ENCODE results near the gene HP1BP3.

HP1BP3 gene

DNA sequence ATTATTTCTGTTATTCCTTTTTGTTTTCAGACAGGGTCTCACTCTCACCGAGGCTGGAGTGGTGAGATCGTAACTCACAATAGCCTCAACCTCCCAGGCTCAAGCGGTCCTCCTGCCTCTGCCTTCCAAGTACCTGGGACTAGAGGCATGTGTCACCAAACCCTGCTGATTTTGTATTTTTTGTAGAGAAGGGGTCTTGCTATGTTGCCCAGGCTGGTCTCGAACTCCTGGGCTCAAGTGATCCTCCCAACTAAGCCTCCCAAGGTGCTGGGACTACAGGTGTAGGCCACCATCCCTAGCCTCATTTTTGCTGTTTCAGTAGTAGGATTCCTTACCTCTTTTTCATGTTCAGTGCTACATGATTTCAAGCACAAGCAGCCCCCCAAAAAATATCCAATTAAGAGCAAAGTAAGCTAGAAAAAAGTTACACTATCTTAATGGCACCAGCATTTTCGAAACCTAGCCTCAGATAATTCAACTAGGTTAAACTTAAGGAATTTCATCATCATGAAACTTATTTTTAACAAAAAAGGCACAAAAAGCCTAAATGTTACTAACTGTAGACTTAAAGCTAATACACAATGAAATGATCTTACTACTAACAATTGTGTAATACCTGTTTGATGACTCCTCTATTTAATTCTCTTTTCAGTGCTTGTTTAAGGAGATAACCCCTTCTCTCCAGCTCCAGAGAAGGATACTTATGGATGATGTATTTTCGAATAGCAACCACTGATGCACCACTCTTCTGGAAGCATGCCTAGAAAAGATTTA is 16.6 kb downstream of the HP1BP3 start:
- no peak for DNase-seq (ENCODE audit: low read depth)

DNA sequence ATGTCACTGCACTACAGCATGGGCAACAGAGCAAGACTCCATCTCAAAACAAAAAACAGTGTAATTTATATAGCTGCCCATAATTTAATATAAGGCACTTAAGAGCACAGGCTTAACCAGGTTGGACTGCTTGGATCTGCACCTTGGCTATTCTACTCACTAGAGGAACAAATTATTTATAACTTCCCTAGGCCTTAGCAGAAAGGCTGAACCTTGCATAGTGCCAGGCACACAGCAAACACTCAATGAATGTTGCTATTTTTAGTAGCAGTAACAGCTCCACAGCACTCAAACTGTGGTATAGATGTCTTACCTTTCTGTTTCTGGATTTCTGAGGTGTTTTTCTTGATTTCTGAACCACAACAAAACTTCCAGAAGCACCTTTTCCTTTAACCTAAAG is 19.8 kb downstream of the HP1BP3 start:
- no peak for DNase-seq (ENCODE audit: low read depth)

DNA sequence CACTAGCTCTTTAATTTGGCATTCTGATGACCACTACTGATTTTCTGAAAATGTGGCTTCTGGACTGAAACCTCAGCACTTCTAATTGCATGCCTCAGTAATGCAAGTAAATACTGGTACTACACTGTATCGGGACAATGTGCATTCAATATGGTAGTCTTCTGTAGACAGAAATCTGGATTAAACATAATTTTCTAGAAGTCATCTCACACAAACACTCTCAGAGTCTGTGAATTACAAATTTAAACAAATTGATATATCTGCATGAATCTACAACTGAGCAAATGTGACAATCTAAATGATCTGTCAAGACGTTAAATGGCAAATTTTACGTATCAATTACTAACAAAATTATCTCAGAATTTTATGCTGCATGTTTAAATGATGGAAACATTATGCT is 23.7 kb downstream of the HP1BP3 start:
- DNase-seq (ENCODE audit: low read depth): no peak

DNA sequence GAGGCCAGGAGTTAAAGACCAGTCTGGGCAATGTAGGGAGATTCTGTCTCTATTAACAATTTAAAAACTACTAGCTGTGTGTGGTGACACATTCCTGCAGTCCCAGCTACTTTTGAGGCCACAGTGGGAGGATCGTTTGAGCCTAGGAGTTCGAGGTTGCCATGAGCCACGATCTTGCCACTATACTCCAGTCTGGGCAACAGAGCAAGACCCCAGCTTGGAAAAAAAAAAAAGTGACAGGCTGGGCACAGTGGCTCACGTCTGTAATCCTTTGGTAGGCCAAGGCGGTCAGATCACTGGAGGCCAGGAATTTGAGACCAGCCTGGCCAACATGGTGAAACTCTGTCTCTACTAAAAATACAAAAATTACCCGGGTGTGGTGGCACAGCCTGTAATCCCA is 26.8 kb downstream of the HP1BP3 start:
- DNase-seq (ENCODE audit: low read depth): no peak

DNA sequence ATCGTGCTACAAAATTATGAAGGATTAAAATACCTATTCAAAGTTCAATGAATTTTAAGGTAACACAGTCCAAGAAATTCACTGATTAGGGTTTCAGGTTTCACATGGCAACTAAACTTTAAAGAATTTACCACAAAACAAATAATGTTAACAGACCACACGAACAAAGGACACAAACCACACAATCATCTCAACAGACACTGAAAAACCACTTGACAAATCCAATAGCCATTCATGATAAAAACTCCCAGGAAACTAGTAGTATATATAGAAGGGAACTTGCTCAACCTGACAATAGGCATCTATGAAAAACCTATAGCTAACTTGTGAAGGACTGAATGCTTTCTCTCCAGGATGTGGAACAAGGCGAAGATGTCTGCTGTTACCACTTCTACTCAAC is 33.5 kb downstream of the HP1BP3 start:
- no peak for DNase-seq (ENCODE audit: low read depth)

DNA sequence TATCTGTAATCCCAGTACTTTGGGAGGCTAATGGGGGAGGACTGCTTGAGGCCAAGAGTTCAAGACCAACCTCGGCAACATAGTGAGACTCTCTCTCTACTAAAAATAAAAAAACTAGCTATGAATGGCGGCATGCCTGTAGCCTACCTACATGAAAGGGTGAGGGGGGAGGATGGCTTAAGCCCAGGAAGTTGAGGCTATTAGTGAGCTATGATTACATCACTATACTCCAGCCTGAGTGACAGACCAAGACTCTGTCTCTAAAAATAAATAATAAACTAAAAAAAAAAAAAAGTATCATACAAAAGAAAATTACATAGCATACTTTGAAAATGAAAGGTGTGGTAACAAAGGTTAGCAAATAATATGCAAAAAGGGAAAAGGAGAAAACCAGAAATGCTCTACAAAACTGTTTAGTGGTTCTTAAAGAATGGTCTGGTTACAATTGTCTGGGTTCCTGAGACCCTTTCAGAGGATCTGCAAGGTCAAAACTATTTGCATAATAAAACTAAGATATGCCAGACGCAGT is 35.6 kb downstream of the HP1BP3 start:
- DNase-seq (ENCODE audit: low read depth): no peak

DNA sequence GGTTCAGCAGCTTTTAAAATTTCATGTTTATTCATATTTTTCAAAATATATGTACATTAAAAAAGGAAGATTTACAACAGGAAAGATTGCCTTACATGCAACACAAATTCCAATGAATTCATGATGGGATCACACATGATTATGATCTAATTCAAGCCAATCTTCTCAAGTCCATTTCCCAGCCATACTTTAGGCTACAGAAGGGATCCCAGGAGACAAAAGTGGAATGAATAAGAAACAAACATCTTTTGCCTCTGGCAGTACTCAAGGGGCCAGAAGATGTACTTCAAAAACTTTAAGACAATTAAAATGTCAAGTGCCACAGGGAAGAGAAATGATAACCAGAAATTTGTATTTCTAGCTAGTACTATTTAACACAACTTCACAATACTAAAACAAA is 44.4 kb downstream of the HP1BP3 start:
- no peak for DNase-seq (ENCODE audit: low read depth)

DNA sequence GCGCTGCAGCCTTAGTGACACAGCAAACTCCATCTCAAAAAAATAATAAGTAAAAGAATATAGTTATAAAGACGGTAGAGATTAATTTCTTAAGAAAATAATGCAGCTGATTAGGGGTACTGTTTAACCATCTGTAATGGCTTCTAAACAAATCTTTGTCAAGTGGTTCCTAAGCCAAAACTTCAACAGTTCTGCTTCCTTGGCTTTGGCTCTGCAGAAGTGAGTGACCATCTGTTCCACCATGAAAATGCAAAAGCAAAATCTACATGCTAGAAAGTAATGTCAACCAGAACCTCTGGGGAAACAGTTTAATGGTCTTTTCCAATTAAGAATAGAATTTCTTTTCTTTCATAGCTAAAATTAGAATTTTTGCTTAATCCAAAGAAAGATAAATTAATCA is 46.3 kb downstream of the HP1BP3 start:
- DNase-seq (ENCODE audit: low read depth): no peak

DNA sequence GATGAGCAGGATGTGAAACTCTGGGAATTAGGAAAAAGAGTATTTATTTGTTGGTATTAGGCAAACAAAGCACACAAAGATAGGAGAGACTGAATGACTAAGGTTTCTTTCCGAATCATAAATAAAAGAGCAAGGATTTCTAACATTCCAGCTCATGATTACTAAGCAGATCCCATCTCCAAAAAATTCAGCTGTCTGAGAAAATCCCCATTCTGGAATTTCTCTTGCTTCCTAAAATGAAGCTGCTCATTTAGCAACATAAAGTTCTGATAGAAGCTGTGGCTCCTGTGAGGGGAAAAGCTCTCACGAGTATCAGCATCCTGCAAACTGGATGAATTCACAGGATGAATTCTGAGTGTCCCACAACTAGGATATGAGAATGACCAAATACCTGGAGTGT is 47.9 kb downstream of the HP1BP3 start:
- DNase-seq (ENCODE audit: low read depth): no peak

DNA sequence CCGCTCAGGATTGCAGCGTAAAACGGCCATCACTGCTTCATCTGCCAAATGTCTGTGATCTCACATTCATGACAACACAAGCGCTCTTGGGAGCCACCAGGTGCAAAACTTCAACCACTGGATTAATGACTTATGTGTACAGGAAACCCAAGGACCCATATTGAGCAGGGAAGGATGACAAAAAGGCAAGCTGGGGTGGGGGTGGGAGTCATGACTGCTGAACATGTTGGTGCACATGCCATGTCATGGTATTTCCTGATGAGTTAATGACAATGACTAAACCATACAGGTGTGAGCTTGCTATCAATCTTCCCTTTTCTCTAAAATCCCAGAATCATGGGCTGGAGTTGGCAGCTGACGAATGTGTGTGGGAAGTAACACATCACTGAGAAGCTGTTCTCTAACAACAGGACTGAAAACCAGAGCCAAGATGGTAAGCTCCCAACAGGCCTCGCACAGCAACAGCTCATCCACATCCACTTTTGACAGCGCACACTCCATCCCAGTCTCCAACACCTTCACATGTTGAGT is 51.5 kb downstream of the HP1BP3 start:
- no peak for DNase-seq (ENCODE audit: low read depth)

DNA sequence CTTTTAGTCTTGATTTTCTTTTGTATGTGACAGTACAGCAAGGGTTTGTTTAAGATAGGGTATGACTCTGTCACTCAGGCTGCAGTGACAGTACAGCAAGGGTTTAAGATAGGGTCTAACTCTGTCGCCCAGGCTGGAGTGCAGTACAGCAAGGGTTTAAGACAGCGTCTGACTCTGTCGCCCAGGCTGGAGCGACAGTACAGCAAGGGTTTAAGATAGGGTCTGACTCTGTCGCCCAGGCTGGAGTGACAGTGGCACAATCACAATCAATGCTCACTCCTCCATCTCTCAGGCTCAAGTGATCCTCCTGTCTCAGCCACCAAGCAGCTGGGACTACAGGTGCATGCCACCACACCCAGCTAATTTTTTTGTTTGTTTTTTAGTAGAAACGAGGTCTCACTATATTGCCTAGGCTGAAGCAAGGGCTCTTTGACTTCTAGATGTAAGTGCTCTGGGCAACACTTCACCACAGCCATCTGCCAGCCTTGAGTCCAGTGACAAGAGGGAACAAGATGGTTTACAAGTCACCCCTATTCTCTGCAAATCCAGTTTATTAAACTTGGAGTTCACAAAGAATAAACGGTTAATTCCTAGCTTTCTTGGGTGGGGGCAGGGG is 53.6 kb downstream of the HP1BP3 start:
- no peak for DNase-seq (ENCODE audit: low read depth)

DNA sequence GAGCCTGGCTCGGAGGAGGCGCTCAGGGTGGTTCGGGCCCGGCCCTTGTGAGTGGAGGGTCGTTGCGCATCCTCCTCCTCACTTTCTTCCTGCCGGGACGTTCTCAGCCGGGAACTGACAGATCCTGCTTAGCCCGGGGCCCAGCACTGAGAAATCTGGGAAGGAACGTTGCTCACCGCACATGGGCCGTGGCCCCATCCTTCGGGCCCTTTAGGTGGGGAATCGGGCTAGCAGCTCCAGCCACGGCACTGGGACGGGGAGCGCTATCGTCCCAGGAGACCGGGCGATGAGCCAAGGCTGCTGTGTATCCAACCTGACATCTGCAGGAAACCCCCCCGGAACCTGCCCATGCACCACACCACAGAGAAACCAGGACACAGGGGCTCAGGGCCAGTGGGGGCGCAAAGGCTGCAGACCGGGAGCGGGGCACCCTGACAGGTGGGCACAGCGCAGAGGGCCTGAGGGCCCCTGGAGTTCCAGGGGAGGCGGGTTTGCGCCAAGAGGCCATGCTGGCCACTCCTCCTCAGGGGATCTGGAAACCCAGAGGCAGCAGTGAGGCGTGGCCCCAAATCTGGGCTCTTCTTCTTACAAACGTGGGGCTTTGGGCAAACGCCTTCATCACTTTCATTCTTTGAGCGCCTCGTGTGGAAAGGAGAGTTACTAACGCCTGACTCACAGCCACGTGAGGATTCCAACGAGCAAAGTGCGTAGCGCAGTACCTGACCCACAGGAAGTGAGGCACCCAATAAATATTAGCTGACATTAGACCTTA is 54.3 kb downstream of the HP1BP3 start, which contains the start of gene SH2D5:
SH2D5 (minus strand) TSS at position 116 of the 772 bp plus-strand sequence. CDS start 4,659 bp downstream, outside the sequence.
- DNase-seq (ENCODE audit: low read depth): peak; percentile 56

DNA sequence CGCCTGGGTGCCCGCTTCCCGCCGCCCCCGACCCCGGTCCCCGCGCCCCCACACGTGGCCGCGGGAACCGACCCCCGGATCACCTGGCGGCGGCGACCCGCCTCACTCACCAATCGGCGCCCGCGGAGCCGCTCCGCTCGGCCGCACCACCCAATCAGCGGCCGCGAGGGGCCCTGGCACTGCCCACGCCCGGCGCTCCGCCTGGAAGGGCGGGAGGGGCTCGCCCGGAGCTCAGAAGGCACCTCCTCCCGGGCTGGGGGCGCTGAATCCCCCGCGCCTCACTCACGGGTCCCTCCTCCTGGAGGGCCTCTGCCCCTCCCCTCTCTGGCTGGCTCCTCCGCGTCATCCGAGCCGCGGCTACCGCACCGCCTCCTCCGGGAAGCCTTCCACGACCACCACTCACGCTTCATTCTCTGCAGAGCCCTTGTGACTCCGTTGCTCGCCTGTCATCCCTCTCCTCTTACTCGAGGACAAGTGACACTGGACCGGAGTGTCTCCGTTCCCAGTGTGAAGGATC is 55.0 kb downstream of the HP1BP3 start:
- peak; percentile 56 for DNase-seq (ENCODE audit: low read depth)

DNA sequence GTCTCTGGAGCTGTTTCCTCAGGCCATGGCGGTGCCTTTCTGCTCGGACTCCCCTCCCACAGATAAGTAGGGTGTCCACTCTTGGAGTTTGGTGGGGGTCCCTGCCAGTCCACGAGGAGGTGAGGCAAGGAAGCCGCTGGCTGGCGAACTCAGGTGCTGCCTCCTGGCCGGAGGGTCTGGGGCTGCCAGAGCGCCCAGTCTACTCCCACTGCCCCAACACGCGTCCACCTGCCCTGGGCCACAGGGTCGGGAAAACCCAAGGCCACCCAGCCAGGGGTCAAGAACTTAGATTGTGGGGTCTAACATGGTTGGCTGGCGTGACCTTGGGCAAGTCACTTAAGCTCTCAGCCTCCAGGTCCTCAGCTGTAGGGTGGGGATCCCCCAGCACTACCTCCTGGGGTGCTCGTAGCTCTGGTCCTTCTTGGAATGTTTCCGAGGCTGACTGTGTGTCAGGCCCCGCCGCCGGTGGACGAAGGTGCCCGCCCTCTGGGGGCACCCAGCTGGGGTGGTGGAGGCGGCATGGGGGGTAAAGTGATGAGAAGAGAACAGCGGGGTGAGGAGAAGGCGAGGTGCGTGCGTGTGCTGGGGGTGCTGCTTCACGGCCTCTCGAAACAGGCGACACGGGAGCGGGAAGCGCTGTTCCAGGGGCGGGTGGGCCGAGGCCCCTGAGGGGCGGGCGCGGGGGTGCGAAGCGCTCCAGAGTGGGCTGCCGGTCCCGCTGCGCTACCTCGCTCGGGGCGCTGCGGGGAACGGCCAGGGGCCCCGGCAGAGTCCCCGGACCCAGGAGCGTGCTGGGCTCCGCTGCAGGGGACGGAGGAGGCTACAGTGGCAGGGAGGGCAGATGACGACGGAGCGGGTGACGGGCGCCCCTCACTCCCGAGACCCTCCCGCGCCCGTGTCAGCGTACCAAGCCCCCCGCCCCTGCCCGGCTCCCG is 55.8 kb downstream of the HP1BP3 start:
- no peak for DNase-seq (ENCODE audit: low read depth)

DNA sequence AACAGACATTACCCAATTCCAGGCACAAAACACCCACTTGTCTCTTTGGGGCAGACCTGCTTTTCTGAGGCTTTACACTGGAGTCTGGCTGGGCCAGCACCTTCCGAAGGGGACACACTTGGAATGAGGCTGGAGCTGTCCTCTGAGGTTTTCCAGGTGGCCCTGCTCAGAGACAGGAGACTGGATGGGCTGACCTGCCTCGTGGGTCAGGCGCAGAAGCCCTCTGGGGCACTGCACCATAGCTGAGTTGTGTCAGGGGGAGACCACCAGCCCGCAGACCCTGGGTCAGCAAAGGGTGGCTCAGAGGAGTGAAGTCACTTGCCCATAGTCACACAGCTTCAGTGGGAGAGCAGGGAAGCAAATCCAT is 56.4 kb downstream of the HP1BP3 start:
- no peak for DNase-seq (ENCODE audit: low read depth)

DNA sequence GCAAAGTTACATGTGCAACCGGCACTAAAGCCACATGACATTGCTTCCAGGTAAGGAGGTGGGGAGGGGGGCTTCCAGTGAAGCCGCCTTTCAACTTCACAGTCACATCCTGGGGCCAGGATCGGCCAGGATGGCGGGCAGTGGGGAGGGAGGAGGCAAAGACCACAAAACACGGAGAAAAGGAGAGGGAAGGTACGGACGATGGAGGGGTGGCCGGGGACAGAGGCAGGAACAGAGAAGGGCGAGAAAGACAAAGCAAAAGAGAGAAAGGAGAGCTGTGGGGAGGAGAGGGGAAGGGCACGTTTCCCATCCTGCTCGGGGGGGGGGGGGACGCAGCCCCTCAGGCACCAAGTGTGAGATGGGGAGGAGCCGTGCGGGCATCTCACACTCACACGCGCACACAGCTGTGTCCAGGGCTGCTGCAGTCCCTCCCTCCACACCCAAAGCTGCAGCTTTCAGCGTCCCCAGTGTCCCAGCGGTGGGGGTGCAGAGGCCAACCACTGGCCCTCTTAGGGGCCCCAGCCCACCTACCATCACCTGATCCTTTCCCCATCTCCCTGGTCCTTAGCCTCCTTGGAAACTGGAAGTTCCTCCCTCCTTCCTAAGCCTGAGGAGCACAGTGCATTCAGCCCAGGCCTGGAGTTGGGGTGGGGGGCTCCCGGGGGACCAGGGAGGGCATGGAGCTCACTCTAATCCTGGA is 57.0 kb downstream of the HP1BP3 start:
- no peak for DNase-seq (ENCODE audit: low read depth)

DNA sequence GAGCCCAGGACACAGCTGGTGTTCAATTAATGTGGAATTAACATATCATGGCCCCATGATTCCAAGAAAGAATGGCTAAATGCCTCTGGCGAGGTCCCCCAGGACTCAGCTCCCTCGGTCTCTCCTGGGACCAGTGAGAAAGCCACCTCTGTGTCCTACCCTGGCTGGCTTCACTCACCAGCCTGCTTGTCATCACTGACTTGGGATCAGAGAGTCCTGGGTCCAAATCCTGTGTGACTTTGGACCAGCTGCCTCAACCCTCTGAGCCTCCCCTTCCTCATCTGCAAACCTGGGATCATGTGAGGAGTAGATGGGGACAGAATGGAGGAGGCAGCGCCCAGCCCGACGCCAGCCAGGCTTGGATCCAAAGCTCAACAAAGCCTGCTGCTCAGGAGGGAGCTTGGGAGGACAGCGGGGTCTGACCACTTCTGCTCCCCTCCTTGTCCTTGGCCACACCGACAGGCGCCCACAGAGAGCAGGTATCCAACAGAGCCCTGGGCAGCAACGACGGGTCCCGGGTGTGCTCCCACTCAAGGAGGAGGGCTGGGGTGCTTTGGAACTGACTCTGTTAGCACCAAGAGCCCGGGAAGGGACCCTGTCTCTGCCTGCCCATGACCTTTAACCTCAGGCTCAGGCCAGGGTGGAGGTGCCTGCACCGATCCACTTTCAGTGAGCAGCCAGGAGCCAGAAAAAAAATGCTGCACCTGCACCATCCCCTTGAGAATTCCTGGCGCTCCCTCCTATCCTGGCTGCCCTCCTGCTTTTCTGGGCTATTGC is 57.8 kb downstream of the HP1BP3 start:
- no peak for DNase-seq (ENCODE audit: low read depth)

DNA sequence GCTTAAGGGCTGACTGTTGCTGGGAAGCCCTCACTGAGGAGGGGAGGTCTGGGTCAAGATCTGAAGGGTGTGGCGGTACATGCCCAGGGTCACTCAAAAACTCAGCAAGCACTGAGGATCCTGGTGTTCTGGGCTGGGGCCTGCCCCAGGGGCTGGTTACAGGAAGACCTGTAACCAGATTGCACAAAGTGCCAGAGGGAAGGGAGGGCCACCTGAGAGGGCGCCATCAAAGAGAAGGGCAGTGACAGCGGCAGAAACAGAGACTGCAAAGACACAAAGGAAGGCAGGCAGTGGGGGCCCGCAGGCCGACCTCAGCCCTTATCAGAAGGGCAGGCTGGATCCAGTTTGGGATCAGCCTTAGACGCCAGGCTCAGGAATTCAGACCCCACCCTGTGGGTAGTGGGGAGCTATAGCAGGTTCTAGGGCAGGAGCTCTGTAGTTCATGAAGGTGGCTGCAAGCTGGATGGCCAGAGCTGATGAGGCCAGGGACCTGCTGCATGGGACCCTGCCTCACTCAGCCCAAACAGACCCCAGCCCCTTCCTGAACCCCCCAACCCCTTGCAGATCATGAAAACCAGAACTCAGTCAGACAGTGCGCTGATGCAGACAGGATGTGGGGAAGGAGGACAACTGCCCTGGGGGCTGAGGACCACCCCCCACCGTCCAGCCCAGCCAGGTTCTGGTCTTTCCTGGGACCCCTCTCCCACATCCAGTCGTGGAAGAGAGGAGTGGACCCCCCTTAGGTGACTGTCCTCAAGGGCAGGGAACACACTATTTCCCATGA is 58.5 kb downstream of the HP1BP3 start:
- DNase-seq (ENCODE audit: low read depth): no peak

DNA sequence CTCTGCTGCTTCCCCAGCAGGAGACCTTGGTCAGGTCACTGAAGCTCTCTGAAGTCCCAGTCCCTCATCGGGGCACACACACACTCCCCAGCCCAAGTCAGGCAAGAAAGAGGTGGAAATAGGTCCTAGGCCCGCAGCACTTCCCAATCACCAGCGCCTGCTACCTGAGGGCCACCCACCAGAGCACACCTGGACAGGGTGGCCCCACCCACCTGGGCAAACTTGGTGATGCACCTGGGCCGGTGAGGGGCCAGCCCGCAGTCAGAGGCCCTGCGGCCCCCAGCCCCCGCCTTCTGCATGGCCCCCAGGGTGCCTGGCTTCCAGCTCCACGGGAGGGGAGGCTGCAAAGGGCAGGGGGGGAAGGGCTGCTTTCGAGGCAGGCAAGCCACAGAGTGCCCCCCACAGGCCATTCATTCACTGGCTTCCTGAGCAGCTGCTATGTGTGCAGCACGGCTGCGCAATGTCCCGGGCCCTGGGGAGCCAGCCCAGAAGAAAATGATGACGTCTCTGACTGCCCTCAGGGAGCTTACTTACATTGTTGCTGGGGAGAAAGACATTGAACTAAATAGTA is 59.3 kb downstream of the HP1BP3 start:
- no peak for DNase-seq (ENCODE audit: low read depth)
